ENCODE results near the gene SF1.

SF1 gene

DNA sequence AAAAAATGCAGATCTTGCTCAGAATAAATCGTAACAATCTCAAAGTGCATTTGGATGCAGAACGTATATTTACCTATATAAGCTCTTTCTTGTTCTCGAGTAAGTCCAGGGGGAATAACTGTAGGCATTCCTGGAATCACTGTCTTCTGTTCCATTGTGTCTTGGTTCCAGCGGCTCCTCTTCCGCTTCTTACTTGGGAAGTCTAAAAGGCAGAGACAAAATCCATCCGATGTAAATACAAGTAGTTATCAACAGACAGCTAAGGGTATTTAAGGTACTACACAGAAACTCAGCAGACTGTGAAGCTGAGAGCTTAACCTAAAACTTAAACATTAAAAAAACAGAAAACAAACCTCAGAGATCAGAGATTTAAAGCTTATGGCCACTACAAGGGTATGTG is 1.9 kb downstream of the SF1 start:
- no peaks in the 10 kb centered on the region for H3K9me3 ChIP-seq (ENCODE audit: insufficient read depth, low read depth, low read length)
- peak overlapping the region; percentile 99 for H3K4me3 ChIP-seq (ENCODE audit: low read length)
- 95% methylated on average over 6 of the region's 6 CpGs for WGBS
- H3K27ac ChIP-seq (ENCODE audit: low read depth, low read length) = no peak overlapping the region; the same call in 1 of the 2 replicates
- H3K9ac ChIP-seq (ENCODE audit: low read depth, low read length) = peak overlapping the region; percentile 82; the same call in 1 of the 2 replicates
- H3K36me3 ChIP-seq (ENCODE audit: insufficient read depth, low read length) = peaks cover 61% of the 10 kb centered on the region
- H3K27me3 ChIP-seq (ENCODE audit: insufficient read depth, low read length) = no peaks in the 10 kb centered on the region
- peaks cover 17% of the 10 kb centered on the region; the same call in 1 of the 2 replicates for H3K4me1 ChIP-seq (ENCODE audit: insufficient read depth, low read length)

DNA sequence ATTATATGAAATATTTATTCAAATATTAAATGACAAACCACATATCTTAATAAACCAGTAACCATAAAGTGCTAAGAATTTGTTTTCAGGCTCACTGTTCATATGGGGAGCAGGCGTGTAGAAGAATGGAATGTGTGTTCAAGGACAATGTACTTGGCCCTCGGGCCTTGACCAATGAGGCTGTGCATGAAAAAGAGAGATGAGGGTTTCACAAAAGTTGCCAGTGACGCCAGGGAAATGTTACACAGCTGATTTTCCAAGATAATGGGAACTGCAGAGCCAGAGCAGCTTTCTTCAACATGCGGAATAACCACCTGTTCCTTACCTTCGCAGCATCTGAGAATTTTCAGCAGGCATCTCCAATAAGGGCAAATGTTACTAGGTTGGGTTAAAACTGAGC is 4.2 kb downstream of the SF1 start:
- Histone ChIP-seq H3K9me3 (ENCODE audit: insufficient read depth, low read depth, low read length) (no peaks in the 10 kb centered on the region), H3K9ac (ENCODE audit: low read depth, low read length) (no peak overlapping the region), H3K4me3 (ENCODE audit: low read length) (no peak overlapping the region), H3K27me3 (ENCODE audit: insufficient read depth, low read length) (no peaks in the 10 kb centered on the region), H3K36me3 (ENCODE audit: insufficient read depth, low read length) (peaks cover 84% of the 10 kb centered on the region), H3K27ac (ENCODE audit: low read depth, low read length) (no peak overlapping the region), H3K4me1 (ENCODE audit: insufficient read depth, low read length) (peaks cover 14% of the 10 kb centered on the region; the same call in 1 of the 2 replicates)
- 93% methylated on average over 5 of the region's 5 CpGs for WGBS

DNA sequence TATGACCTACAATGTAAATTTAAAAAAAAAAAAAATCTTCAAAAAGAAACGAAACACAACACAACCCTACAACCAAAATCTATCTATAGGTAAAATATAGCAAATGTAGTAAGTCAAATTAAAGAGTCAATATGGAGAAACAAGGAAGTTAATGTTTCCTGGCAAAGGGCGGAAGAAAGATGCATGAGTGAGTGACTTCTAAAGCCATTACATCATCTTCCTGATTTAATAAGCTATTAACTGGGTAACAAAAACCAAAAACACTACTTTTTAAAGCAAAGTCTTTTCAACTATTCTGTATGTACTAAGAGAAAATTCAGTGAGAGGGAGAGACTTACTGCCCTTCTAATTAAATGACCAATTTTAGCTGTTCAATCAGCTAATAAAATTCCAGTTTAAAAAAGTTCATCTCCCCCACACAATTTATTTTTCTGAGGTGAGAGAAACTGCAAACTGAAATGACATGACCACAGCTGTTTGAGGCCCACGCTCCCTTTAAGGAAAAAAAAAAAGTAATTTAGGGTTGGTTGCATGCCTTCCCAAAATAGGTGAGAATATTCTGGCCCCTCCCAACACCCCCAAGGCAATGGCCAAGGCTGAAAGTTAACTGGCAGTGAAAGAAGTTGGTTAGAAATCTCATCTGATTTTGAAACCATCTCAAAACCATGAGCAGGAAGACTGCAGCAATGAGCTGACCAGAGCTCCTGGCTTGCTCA is 5.9 kb downstream of the SF1 start:
- no peaks in the 10 kb centered on the region for H3K27me3 ChIP-seq (ENCODE audit: insufficient read depth, low read length)
- no peaks in the 10 kb centered on the region for H3K9me3 ChIP-seq (ENCODE audit: insufficient read depth, low read depth, low read length)
- no peak overlapping the region for H3K4me3 ChIP-seq (ENCODE audit: low read length)
- H3K9ac ChIP-seq (ENCODE audit: low read depth, low read length) = no peak overlapping the region
- peaks cover 100% of the 10 kb centered on the region for H3K36me3 ChIP-seq (ENCODE audit: insufficient read depth, low read length)
- H3K27ac ChIP-seq (ENCODE audit: low read depth, low read length) = no peak overlapping the region
- 83% methylated on average over 2 of the region's 3 CpGs for WGBS
- H3K4me1 ChIP-seq (ENCODE audit: insufficient read depth, low read length) = peaks cover 15% of the 10 kb centered on the region; the same call in 1 of the 2 replicates

DNA sequence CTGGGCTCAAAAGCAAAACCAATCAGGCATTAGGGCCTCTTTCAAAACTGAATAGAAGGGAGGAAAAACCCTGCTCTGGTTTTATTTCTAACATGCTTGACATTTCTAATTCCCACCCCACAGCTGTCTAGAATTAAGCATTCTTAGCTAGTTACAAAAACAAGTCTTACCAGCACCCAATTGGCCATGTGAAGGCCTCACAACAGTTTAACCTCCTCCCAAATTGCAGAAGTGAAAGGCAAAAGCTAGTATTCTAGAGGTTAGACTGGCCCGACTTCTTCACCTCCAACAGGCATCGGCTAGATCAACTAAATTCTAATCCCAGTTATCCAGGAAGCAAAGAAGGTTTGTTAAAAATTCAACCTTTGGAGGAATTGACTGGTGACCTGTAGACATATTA is 6.5 kb downstream of the SF1 start:
- Histone ChIP-seq H3K36me3 (ENCODE audit: insufficient read depth, low read length) (peaks cover 100% of the 10 kb centered on the region), H3K9me3 (ENCODE audit: insufficient read depth, low read depth, low read length) (no peaks in the 10 kb centered on the region), H3K4me3 (ENCODE audit: low read length) (no peak overlapping the region), H3K27me3 (ENCODE audit: insufficient read depth, low read length) (no peaks in the 10 kb centered on the region), H3K4me1 (ENCODE audit: insufficient read depth, low read length) (peaks cover 16% of the 10 kb centered on the region; the same call in 1 of the 2 replicates), H3K9ac (ENCODE audit: low read depth, low read length) (no peak overlapping the region), H3K27ac (ENCODE audit: low read depth, low read length) (no peak overlapping the region)
- WGBS = 100% methylated on average over 2 of the region's 2 CpGs

DNA sequence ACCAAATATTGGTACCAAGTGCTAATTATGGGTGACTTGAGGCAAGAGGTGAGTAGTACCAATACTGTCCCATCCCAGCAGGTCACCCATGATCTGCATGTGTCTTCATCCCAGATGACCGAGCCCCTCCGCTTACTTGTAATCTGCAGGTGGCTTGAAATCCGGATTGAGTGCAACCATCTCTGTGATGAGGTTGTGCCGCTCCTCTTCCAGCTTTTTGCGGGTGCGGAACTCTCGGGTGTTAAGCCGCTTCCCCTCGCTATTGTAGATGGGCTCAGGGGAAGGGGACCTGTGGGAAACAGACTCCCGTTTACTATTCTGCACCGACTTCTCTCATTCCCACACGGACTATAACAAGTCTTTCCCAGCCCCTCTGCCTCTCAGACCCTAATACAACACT is 8.2 kb downstream of the SF1 start:
- H3K27me3 ChIP-seq (ENCODE audit: insufficient read depth, low read length) = no peaks in the 10 kb centered on the region
- 94% methylated on average over 12 of the region's 12 CpGs for WGBS
- no peaks in the 10 kb centered on the region for H3K9me3 ChIP-seq (ENCODE audit: insufficient read depth, low read depth, low read length)
- H3K4me1 ChIP-seq (ENCODE audit: insufficient read depth, low read length) = peaks cover 8% of the 10 kb centered on the region; the same call in 1 of the 2 replicates
- no peak overlapping the region for H3K4me3 ChIP-seq (ENCODE audit: low read length)
- no peak overlapping the region for H3K9ac ChIP-seq (ENCODE audit: low read depth, low read length)
- no peak overlapping the region for H3K27ac ChIP-seq (ENCODE audit: low read depth, low read length)
- peaks cover 96% of the 10 kb centered on the region for H3K36me3 ChIP-seq (ENCODE audit: insufficient read depth, low read length)

DNA sequence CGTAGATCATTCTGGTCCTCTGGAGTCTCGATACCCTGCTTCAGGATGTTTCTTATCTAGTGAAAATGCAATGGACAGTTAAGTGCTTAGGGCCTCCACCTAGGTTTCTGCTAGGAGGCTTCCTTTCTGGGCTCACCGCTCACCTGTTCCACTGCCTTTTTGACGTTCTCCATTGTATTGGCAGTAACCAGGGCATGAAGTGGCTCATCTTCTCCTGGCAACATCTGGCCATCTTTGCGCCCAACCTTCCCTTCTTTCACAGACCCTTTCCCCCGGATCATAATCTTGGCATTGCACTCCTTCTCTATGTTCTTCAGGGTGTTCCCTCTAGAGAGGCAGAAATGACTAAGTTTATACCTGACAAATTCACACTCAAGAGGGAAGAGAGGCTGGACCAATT is 9.1 kb downstream of the SF1 start:
- H3K27me3 ChIP-seq (ENCODE audit: insufficient read depth, low read length) = no peaks in the 10 kb centered on the region
- peaks cover 16% of the 10 kb centered on the region for H3K4me1 ChIP-seq (ENCODE audit: insufficient read depth, low read length)
- no peak overlapping the region for H3K4me3 ChIP-seq (ENCODE audit: low read length)
- peaks cover 96% of the 10 kb centered on the region for H3K36me3 ChIP-seq (ENCODE audit: insufficient read depth, low read length)
- H3K9ac ChIP-seq (ENCODE audit: low read depth, low read length) = no peak overlapping the region
- WGBS = 95% methylated on average over 6 of the region's 6 CpGs
- no peaks in the 10 kb centered on the region for H3K9me3 ChIP-seq (ENCODE audit: insufficient read depth, low read depth, low read length)
- H3K27ac ChIP-seq (ENCODE audit: low read depth, low read length) = no peak overlapping the region

DNA sequence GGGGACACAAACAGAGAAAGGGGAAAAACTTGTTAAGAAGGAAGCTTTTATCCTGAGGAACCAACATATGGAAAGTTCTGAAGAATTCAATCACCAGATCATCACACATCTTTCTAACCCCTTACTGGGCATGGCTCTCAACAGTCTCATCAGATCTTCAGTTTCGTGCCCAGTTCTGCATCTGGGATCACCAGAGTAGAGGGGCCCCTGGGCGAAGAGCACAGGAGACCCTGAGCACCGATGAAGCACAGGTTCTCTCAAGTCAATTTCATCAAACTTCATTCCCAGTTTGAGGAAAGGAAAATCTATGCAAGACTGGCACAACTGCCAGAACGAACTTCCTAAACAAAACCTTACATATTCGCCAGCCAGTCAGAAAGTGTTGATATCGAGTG is 10.0 kb downstream of the SF1 start:
- Histone ChIP-seq H3K9ac (ENCODE audit: low read depth, low read length) (no peak overlapping the region), H3K27me3 (ENCODE audit: insufficient read depth, low read length) (no peaks in the 10 kb centered on the region), H3K4me3 (ENCODE audit: low read length) (no peak overlapping the region), H3K36me3 (ENCODE audit: insufficient read depth, low read length) (peaks cover 94% of the 10 kb centered on the region), H3K27ac (ENCODE audit: low read depth, low read length) (no peak overlapping the region), H3K9me3 (ENCODE audit: insufficient read depth, low read depth, low read length) (no peaks in the 10 kb centered on the region), H3K4me1 (ENCODE audit: insufficient read depth, low read length) (peaks cover 26% of the 10 kb centered on the region)
- 95% methylated on average over 6 of the region's 6 CpGs for WGBS

DNA sequence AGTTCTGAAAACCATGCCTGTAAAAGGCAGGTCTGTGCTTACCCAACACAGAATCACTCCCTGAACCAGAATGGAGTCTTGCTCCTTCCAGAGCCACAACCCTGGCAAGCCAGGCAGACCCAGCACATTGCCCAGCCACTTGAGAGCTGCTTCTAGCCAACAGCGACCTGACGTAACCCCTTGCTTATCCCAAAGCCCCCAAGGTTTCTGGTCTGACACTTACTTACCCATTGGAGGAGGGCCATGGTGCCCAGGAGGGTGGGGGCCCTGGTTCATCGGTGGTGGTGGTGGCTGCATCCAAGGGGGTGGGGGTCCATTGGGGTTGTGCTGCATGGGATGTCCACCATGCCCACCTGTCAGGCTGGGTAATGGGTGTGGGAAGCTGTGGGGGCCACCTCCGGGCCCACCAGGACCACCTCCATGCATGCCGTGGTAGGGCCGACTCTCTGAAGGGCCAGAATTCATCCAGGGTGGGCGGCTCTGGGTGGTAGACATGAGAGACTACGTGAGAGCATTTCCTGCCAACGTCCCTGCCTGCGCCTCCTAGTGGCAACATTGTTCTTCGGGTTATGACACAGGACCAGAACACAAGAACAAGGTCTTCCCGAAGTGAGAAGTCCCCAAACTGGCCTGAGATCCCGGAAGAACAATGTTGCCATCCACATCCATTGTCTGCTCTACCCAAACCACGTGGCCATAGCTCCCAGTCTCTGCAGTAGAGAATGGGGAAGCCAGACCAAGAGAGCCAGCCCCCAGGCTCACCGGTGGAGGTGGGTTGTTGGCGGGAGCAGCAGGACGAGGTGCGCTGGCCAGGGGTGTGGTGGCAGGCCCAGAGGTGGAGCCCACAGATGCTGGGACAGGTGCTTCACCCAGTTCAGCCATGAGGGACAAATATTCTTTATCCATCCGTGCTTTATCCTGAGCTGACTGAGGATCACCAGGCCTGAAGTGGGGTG is 10.7 kb downstream of the SF1 start:
- Histone ChIP-seq H3K27ac (ENCODE audit: low read depth, low read length) (peak overlapping the region; percentile 32; the same call in 1 of the 2 replicates), H3K4me1 (ENCODE audit: insufficient read depth, low read length) (peaks cover 32% of the 10 kb centered on the region)

DNA sequence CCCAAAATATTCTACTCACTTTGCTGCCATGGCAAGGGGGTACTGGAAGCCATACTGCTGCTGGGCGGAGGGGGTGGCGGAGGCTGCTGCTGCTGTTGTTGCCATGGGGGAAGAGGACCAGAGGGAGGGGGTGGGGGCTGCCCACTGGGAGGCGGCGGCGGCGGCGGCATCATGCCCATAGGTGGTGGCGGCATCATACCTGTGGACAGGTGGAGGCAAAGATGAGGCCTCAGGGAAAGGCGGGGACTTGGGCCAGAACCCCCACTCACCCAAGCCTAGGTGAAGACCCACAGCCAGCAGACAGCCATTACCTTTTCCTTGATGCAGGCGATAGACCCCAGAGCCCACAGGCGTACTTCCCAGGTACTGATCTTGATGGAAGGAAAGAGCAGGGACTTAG is 11.5 kb downstream of the SF1 start:
- Histone ChIP-seq H3K4me3 (ENCODE audit: low read length) (no peak overlapping the region), H3K9ac (ENCODE audit: low read depth, low read length) (no peak overlapping the region), H3K9me3 (ENCODE audit: insufficient read depth, low read depth, low read length) (no peaks in the 10 kb centered on the region), H3K4me1 (ENCODE audit: insufficient read depth, low read length) (peaks cover 39% of the 10 kb centered on the region), H3K27ac (ENCODE audit: low read depth, low read length) (peak overlapping the region; percentile 32; the same call in 1 of the 2 replicates), H3K36me3 (ENCODE audit: insufficient read depth, low read length) (peaks cover 80% of the 10 kb centered on the region), H3K27me3 (ENCODE audit: insufficient read depth, low read length) (no peaks in the 10 kb centered on the region)
- 97% methylated on average over 11 of the region's 11 CpGs for WGBS

More for the DNA sequence above, 10.7 kb downstream of the SF1 start:
- 75% methylated on average over 19 of the region's 19 CpGs for WGBS
- no peaks in the 10 kb centered on the region for H3K9me3 ChIP-seq (ENCODE audit: insufficient read depth, low read depth, low read length)
- no peak overlapping the region for H3K4me3 ChIP-seq (ENCODE audit: low read length)
- peaks cover 88% of the 10 kb centered on the region for H3K36me3 ChIP-seq (ENCODE audit: insufficient read depth, low read length)
- no peaks in the 10 kb centered on the region for H3K27me3 ChIP-seq (ENCODE audit: insufficient read depth, low read length)
- H3K9ac ChIP-seq (ENCODE audit: low read depth, low read length) = no peak overlapping the region

DNA sequence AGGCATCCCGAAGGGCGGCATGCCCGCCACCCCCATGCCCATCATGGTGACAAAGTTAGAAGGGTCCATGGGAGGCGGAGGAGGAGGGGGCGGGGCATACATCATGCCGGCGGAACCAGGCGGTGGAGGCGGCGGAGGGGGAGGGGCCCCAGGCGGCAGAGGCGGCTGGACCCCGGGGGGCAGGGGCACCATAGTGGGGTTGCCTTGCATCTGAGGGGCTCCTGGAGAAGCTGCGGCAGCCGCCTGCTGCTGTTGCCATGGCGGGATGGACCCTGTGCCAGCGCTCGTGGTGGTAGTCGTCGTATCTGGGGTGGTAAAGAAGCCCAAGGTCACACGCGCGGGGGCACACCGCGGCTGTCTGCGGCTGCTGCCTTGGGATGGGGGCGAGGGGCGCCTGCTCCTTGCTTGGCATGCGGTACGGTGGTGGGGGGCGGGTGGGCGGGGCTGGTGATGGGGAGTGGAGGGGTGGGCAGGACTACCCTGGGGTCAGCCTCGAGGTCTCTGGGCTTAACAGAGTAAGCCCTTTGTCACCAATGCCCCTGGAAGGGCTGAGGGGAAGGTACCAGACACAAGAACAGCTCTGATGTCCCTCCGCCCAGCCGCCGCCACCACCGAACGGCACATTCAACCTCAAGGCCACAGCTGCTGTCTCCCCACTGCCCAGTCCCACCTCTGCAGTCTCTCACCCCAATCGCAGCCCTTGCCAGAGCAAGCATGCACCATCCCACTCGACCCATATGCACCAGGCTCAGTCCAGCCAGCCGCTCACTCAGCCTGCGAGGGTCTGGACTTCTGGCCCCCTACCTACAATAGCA is 12.3 kb downstream of the SF1 start:
- H3K9me3 ChIP-seq (ENCODE audit: insufficient read depth, low read depth, low read length) = no peaks in the 10 kb centered on the region
- H3K27ac ChIP-seq (ENCODE audit: low read depth, low read length) = no peak overlapping the region
- H3K4me1 ChIP-seq (ENCODE audit: insufficient read depth, low read length) = peaks cover 43% of the 10 kb centered on the region
- no peak overlapping the region for H3K4me3 ChIP-seq (ENCODE audit: low read length)
- no peaks in the 10 kb centered on the region for H3K27me3 ChIP-seq (ENCODE audit: insufficient read depth, low read length)
- peaks cover 72% of the 10 kb centered on the region for H3K36me3 ChIP-seq (ENCODE audit: insufficient read depth, low read length)
- WGBS = 87% methylated on average over 30 of the region's 42 CpGs
- no peak overlapping the region for H3K9ac ChIP-seq (ENCODE audit: low read depth, low read length)

Data from HUES64 (cell line).